Calu3 (cell line): ENCODE measurements around the gene UHRF2. TPM values are rescaled to one million over a fixed set of nuclear protein-coding genes. Genes with fewer than 3 reads are reported as not detected.
"Not testable (repeated sequence)": the region's sequence is repeated elsewhere in the genome, so short reads cannot be mapped to it uniquely, and the experiment has no call there.

Experiments used
- Bru-seq: library from RNA; stranded (reverse); fragments of 400-500 nt; gene quantifications from one replicate; lab custom pipeline; 2021; lab: Mats Ljungman, UMichigan
- BruChase-seq, 2 experiments: library from RNA; stranded (reverse); fragments of 400-500 nt; gene quantifications; one replicate each; lab custom pipeline; 2021; lab: Mats Ljungman, UMichigan
- BruUV-seq: library from RNA; stranded (reverse); fragments of 400-500 nt; replicated peaks from 2 replicates; lab custom pipeline; 2021; lab: Mats Ljungman, UMichigan
- CTCF ChIA-PET: fragments of 300-600 bp; sonication (Branson Sonifier 250); formaldehyde crosslinking; loops from one replicate; lab custom pipeline; 2022; ENCODE audit warnings: antibody characterized with exemption; lab: Charles Lee
- DNase-seq: peaks from one replicate; pipeline ENCODE4 v3.0.0; 2022
- H3K27ac Mint-ChIP-seq: one replicate; pipeline ENCODE4 v1.8.0; 2022; ENCODE audit warnings: mixed read lengths; ENCODE audit not compliant: unreplicated experiment
- H3K27me3 Mint-ChIP-seq: one replicate; pipeline ENCODE4 v1.8.0; 2022; ENCODE audit warnings: mixed read lengths; ENCODE audit not compliant: unreplicated experiment
- H3K36me3 Mint-ChIP-seq: one replicate; pipeline ENCODE4 v1.8.0; 2022; ENCODE audit warnings: mild to moderate bottlenecking, moderate library complexity, mixed read lengths; ENCODE audit not compliant: insufficient read depth, unreplicated experiment
- H3K4me1 Mint-ChIP-seq: one replicate; pipeline ENCODE4 v1.8.0; 2022; ENCODE audit warnings: mild to moderate bottlenecking, low read depth, mixed read lengths; ENCODE audit not compliant: unreplicated experiment
- H3K4me3 Mint-ChIP-seq: one replicate; pipeline ENCODE4 v1.8.0; 2022; ENCODE audit warnings: mild to moderate bottlenecking, low read depth, moderate library complexity, mixed read lengths; ENCODE audit not compliant: unreplicated experiment
- H3K9me3 Mint-ChIP-seq: one replicate; pipeline ENCODE4 v1.8.0; 2022; ENCODE audit warnings: low read depth, mixed read lengths; ENCODE audit not compliant: unreplicated experiment
- intact Hi-C: fragments of 100-400 bp; cut with micrococcal nuclease; formaldehyde crosslinking; loops from one replicate; pipeline ENCODE4 v1.10.0; 2022; ENCODE audit not compliant: unreplicated experiment
- long read RNA-seq: library from polyadenylated mRNA; stranded (forward); transcript quantifications from one replicate; pipeline ENCODE4 v2.0.0, GENCODE V29; 2022
- total RNA-seq: library from RNA; stranded (reverse); gene quantifications from 2 replicates; pipeline ENCODE4 v1.2.3, GENCODE V29; 2022
- TF ChIP-seq, protein P1 (sequence below): fragments of 200-600 bp; IDR thresholded peaks from one replicate; pipeline ENCODE4 v1.8.0; 2022; ENCODE audit warnings: antibody characterized with exemption; ENCODE audit not compliant: unreplicated experiment

Gene UHRF2, protein sequence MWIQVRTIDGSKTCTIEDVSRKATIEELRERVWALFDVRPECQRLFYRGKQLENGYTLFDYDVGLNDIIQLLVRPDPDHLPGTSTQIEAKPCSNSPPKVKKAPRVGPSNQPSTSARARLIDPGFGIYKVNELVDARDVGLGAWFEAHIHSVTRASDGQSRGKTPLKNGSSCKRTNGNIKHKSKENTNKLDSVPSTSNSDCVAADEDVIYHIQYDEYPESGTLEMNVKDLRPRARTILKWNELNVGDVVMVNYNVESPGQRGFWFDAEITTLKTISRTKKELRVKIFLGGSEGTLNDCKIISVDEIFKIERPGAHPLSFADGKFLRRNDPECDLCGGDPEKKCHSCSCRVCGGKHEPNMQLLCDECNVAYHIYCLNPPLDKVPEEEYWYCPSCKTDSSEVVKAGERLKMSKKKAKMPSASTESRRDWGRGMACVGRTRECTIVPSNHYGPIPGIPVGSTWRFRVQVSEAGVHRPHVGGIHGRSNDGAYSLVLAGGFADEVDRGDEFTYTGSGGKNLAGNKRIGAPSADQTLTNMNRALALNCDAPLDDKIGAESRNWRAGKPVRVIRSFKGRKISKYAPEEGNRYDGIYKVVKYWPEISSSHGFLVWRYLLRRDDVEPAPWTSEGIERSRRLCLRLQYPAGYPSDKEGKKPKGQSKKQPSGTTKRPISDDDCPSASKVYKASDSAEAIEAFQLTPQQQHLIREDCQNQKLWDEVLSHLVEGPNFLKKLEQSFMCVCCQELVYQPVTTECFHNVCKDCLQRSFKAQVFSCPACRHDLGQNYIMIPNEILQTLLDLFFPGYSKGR
- total RNA-seq = 38.4 and 38.8 TPM in 2 replicates
- Bru-seq, nascent RNA = percentile 83 among the genes with signal in this experiment
- BruChase-seq, experiment 1, labeled RNA remaining after a 6-hour chase = percentile 66 among the genes with signal in this experiment
- BruChase-seq, experiment 2, labeled RNA remaining after a 2-hour chase = percentile 73 among the genes with signal in this experiment
- long read RNA-seq, partial matches to known transcripts = 3 of 76 reads
- long read RNA-seq, other reads (novel, unspliced or antisense) = 71 of 76 reads

DNA sequence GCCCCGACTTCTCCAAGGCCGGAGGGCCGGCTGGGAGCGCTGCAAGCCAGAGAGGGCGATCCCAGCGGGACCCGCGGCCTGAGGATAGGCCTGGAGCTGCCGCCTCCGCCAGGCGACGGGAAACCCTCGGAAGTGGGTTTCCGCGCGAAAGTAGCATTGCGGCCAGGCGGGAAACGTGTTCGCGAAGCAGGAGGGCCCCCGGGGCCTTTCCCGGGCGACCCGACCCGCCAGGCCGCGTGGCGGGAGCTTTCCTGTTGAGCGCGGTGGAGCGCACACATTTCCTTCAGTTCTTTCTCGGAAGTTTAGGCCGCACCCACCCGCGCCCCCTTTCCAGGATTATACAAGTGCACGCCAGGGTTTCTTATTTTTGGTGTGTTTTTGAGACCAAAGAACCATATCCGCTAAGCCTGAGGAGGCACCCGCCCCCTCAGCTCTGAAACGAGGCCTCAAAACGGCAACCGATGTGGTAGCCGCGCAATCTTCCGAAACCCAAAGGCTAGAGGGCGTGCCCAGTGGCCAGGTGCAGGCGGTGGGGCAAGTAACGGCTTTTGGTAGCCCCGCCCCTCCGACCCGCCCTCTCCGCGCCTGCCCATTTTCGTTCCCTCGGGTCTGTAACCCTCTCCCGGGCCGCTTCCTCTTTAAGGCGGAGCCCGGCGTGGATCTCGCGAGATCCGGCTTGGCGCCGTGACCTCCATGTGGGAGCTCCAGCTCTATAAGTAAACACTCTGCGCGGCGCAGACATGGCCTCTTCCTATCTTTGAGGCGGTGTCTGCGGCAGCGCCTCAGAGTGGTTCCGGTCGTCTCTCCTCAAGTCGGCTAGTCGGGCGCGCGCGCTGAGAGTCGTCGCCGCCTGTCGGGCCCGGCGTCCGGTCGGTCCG is at the start of gene UHRF2:
TSS of gene UHRF2 (plus strand) at position 713 of the 878 bp plus-strand sequence. CDS start 292 bp downstream, outside the sequence.
- Mint-ChIP-seq H3K4me3 (peak within 1 kb of the TSS; percentile 69), H3K27ac (peak within 1 kb of the TSS; percentile 30), H3K36me3 (peaks cover 15% of the 10 kb centered on the region), H3K27me3 (peaks cover 8% of the 10 kb centered on the region), H3K9me3 (no peaks in the 10 kb centered on the region), H3K4me1 (peaks cover 9% of the 10 kb centered on the region)
- intact Hi-C loops = no loop called here
- no TSS peak for BruUV-seq
- TF ChIP-seq, protein P1, sequence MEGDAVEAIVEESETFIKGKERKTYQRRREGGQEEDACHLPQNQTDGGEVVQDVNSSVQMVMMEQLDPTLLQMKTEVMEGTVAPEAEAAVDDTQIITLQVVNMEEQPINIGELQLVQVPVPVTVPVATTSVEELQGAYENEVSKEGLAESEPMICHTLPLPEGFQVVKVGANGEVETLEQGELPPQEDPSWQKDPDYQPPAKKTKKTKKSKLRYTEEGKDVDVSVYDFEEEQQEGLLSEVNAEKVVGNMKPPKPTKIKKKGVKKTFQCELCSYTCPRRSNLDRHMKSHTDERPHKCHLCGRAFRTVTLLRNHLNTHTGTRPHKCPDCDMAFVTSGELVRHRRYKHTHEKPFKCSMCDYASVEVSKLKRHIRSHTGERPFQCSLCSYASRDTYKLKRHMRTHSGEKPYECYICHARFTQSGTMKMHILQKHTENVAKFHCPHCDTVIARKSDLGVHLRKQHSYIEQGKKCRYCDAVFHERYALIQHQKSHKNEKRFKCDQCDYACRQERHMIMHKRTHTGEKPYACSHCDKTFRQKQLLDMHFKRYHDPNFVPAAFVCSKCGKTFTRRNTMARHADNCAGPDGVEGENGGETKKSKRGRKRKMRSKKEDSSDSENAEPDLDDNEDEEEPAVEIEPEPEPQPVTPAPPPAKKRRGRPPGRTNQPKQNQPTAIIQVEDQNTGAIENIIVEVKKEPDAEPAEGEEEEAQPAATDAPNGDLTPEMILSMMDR = no peak
- DNase-seq = peak; percentile 91
- CTCF ChIA-PET = interaction anchor here (0.6 to 0.7 kb wide), 2 partner anchors 12 to 238 kb away, joined by 3 read pairs; no protein-coding TSS in a partner anchor

DNA sequence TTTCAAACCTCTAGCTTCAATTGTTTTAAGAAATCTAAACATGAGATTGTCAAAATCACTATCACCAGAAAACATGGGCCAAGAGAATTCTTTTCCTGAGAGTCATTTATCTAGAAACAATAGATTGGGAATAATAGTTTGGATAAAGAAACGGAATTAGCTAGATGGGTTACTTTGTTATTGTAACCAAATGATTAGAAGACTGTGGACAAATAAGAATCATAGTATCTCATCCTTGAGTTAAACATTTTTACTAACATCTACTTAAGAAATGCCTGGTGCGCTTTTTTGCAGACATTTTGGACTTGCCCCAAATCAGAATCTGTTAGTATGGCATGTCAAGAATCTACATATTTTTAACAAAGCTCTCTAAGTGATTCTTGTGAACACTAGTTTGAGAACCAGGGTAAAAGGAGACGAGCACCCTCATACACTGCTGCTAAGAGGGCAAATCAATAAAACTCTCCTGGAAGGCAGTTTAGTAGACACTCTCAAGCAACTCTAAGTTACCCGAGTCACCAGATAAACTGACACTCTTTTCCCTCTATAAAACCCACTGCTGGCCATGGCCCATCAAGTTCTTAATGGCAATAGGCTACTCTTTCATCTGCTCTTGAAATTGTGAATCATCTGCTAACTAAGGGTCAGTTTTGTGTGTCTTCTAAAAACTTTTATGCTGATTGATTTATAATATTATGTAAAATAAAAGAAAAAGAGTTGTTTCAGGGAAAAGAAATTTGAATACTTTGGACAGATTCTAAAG is 45.7 kb upstream of the UHRF2 start:
- no peaks in the 10 kb centered on the region for H3K4me1 Mint-ChIP-seq
- no peak for DNase-seq
- intact Hi-C loops = no loop called here
- CTCF ChIA-PET = no interaction called here
- TF ChIP-seq, protein P1 = no peak
- no TSS peak for BruUV-seq
- no peaks in the 10 kb centered on the region for H3K9me3 Mint-ChIP-seq
- H3K4me3 Mint-ChIP-seq = no peak overlapping the region
- H3K27ac Mint-ChIP-seq = no peak overlapping the region
- H3K36me3 Mint-ChIP-seq = no peaks in the 10 kb centered on the region
- no peaks in the 10 kb centered on the region for H3K27me3 Mint-ChIP-seq

DNA sequence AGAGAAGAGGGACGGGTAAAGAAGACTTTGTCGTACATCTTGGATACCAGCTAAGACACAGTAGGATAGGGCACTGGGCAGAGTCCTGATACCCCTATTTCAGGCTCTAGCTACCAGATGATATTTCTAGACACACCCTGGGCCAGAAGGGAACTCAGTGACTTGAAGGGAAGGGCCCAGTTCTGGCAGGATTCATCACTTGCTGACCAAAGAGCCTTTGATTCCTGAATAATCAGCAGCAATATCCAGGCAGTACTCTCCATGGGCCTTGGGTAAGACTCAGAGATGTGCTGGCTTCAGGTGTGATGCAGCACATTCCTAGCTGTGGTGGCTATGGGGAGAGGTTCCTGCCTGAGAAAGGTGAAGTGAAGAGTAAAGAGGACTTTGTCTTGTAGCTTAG is 44.2 kb upstream of the UHRF2 start:
- TF ChIP-seq, protein P1 = no peak
- no peaks in the 10 kb centered on the region for H3K36me3 Mint-ChIP-seq
- H3K27me3 Mint-ChIP-seq = no peaks in the 10 kb centered on the region
- BruUV-seq = no TSS peak
- H3K4me3 Mint-ChIP-seq = no peak overlapping the region
- H3K4me1 Mint-ChIP-seq = no peaks in the 10 kb centered on the region
- intact Hi-C loops = no loop called here
- H3K9me3 Mint-ChIP-seq = no peaks in the 10 kb centered on the region
- DNase-seq = no peak
- H3K27ac Mint-ChIP-seq = no peak overlapping the region
- CTCF ChIA-PET = no interaction called here

DNA sequence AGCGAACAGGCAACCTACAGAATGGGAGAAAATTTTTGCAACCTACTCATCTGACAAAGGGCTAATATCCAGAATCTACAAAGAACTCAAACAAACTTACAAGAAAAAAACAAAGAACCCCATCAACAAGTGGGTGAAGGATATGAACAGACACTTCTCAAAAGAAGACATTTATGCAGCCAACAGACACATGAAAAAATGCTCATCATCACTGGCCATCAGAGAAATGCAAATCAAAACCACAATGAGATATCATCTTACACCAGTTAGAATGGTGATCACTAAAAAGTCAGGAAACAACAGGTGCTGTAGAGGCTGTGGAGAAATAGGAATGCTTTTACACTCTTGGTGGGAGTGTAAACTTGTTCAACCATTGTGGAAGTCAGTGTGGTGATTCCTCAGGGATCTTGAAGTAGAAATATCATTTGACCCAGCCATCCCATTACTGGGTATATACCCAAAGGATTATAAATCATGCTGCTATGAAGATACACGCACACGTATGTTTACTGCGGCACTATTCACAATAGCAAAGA is 31.5 kb upstream of the UHRF2 start:
- CTCF ChIA-PET, H3K9me3 Mint-ChIP-seq, H3K27ac Mint-ChIP-seq, DNase-seq, intact Hi-C loops, H3K4me1 Mint-ChIP-seq, BruUV-seq, H3K36me3 Mint-ChIP-seq, H3K4me3 Mint-ChIP-seq: not testable (repeated sequence)
- H3K27me3 Mint-ChIP-seq = peaks cover 31% of the 10 kb centered on the region
